Pons (tissue), 1 donor: ENCODE data around the gene GALNT2.
A peak's percentile ranks its signal among the peaks of the same experiment; 100 is the strongest.

Experiments used
- DNase-seq: peaks from one replicate; pipeline ENCODE4 v3.0.0-alpha.2; 2016; ENCODE audit warnings: low spot score

GALNT2 gene

GRCh38 chr1:230186874-230187273 lies 119.8 kb downstream of the GALNT2 start:
- DNase-seq = no peak

DNA sequence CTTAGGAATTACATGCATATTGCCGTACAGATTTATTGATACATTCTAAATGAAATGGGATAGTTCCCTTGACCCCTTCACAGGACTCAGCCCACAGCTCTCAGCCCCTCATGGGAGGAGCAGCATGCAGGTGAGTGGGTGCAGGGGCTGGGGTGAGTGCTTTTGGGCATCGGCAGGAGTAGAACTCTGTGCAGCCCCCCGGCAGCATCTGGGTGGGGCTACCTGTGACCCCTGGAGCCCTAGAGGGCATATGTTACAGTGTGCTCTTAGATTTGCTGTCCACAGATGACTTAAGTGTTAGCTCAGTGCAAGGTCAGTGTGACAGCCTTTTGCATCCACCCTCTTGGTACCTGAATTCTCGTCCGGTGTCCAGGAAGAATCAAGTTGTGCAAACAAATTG lies 120.3 kb downstream of the GALNT2 start:
- no peak for DNase-seq

DNA sequence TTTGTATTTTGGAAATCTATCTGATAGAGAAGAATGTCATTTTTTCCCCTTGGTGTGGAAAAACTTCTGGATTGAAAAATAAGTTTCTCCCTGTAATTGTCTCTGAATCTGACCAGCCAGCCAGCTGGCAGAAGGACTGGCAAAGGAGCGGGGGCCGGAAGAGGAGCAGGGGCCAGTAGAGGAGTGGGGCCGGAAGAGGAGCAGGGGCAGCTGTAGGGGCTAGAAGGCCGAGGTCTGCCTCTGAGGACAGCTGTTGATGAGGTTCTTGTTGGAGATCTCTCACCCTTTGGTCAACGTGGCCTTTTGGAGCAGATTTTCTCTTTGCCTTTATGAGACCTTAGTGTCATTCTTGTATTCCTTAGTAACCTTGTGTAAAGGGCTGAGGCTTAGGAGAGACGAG lies 121.8 kb downstream of the GALNT2 start:
- DNase-seq = no peak

GRCh38 chr1:230189341-230189740 lies 122.3 kb downstream of the GALNT2 start:
- DNase-seq = no peak

DNA sequence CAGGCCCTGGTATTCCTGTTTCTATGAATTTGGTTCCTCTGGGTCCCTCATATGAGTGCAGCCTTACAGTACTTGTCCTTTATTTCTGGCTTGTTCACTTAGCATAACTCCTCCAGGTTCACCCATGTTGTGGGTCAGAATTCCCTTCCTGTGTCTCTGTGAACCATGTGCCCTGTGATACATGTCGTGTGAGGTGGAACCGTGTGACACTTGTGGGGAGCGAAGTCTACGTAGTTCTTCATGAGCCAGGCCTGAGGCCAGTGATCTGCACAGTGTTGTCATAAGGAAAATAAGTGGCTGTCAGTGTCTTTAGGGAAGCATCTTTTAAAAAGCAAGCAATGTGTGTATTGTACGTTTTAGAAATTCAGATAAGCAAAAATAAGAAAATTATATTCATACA lies 122.8 kb downstream of the GALNT2 start:
- DNase-seq = no peak

DNA sequence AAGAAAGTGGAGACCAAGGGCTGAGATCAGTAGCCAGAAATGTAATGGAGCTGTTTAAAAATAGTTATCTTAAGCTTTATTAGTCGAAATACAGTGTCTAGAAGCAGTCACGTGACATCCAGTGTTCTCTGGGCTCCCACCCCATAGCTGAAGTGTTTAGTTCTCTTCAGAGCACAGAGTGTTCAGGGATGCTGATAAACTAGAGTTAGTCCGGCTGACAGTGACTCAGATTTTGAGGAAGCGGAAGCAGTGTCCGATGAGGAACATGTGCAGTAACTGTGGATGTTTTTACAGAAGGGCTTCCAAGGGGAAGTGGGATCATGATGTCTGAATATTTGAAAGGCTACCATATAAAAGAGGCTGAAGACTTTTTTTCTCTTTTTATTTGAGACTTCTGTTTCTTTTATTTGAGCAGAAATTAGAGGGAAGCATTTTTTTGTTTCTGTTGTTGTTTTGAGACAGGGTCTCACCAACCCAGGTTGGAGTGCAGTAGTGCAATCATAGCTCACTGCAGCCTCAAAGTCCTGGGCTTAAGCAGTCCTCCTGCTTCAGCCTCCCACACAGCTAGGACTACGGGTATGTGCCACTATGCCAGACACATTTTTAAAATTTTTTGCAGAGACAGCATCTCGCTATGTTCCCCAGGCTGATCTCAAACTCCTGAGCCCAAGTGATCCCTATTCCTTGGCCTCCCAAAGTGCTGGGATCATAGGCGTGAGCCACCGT lies 124.2 kb downstream of the GALNT2 start:
- DNase-seq = peak; percentile 90

DNA sequence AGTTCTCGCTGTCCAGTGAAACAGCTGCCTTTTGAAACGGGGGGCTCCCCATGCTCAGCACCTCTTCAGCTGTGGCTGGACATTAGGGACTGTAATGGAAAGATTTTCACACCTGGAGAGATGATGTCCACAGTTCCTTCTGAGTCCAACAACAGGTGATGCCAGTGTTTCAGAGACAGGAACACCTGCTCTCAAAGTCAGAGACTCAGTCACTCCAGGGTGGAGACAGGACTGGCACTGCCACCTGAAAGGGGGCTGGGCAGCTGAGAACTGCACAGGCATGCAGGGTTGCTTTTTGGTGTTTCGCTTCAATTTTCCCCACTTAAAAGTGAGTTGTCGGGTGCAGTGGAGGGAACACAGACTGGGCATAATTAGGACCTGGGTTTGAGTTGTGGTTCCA lies 124.8 kb downstream of the GALNT2 start:
- no peak for DNase-seq

- DNase-seq = no peak
Measured at GRCh38 chr1:230194525-230194924, 127.5 kb downstream of the GALNT2 start.

DNA sequence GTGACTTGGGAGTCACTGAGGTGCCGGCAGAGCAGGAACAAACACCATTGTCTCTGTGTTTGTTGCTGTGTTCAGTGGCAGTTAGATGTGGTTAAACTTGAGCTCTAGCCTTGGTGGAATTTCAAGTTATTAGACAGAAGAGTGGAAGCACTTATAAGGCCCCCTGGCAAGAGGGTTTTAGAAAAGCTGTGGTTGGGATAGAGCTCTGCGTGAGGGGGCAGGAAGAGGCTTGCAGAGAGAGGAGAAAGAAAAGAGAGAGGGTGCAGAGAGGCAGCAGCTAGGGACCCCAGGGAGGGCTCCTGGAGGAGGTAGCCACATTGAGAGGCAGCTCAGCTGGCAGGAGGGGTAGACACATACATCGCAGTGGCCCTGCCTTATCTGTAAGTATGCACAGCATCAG lies 128.2 kb downstream of the GALNT2 start:
- DNase-seq = no peak

- DNase-seq = no peak
Measured at GRCh38 chr1:230196077-230196476, 129.0 kb downstream of the GALNT2 start.

GRCh38 chr1:230197644-230198567 lies 130.9 kb downstream of the GALNT2 start:
- no peak for DNase-seq

GRCh38 chr1:230199034-230199433 lies 132.0 kb downstream of the GALNT2 start:
- DNase-seq = no peak

GRCh38 chr1:230199554-230199953 lies 132.5 kb downstream of the GALNT2 start:
- DNase-seq = no peak

- no peak for DNase-seq
Measured at GRCh38 chr1:230200276-230200675, 133.2 kb downstream of the GALNT2 start.

GRCh38 chr1:230201445-230201844 lies 134.4 kb downstream of the GALNT2 start:
- DNase-seq = no peak

- no peak for DNase-seq
Measured at GRCh38 chr1:230204842-230205241, 137.8 kb downstream of the GALNT2 start.

DNA sequence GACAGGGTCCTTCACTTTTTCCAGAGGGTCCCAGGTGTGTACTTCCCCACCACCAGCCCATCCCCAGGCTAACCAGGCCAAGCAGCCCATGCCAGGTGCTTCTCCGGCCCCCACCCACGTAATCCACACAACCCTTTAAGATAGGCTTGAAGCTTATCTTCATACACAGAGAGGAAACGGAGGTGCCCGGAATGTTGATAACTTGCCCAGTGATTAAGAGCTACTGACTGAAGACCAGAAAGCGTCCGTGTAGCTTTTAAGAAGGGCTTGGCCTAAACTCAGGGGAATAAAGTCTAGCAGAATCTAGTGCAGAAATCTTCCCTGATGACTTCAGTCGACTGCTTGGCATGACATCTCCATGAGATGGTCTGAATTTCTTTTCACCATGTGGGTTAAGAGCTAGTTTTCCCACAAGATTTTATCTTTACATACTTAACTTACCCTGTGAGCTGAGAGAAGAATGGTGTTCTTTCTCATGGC lies 138.7 kb downstream of the GALNT2 start:
- DNase-seq = no peak

GRCh38 chr1:230206207-230206606 lies 139.2 kb downstream of the GALNT2 start:
- DNase-seq = no peak

DNA sequence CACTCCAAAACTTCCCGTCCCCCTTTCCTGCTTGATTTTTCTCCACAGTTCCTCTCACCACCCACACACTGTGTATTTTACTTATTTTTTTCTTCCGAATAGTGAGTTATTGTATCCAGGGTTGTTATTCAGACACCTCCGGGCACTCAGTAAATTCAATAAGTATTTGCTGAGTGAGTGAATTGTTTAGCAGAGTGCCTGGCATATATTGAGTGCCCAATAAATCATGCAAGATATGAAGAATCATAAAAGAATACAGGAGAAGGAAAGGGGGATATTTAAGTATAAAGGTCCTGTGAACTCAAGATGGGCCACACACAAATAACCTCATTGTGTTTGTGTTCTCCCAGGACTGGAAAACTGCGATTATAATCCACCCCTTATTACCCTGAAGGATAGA lies 139.9 kb downstream of the GALNT2 start:
- no peak for DNase-seq

DNA sequence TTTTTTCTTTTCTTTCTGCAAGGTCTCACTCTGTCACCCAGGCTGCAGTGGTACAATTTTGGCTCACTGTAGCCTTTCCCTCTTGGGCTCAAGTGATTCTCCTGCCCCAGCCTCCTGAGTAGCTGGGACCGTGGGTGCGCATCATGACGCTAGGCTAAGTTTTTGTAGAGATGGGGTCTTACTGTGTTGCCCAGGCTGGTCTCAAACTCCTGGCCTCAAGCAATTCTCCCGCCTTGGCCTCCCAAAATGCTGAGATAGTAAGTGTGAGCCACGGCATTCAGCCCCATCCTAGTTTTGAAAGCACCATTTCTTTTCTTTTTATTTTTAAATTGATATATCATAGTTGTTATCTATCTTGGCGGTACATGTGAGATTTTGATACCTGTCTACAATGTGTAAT lies 140.6 kb downstream of the GALNT2 start:
- no peak for DNase-seq

- no peak for DNase-seq
Measured at GRCh38 chr1:230208619-230209261, 141.7 kb downstream of the GALNT2 start.

DNA sequence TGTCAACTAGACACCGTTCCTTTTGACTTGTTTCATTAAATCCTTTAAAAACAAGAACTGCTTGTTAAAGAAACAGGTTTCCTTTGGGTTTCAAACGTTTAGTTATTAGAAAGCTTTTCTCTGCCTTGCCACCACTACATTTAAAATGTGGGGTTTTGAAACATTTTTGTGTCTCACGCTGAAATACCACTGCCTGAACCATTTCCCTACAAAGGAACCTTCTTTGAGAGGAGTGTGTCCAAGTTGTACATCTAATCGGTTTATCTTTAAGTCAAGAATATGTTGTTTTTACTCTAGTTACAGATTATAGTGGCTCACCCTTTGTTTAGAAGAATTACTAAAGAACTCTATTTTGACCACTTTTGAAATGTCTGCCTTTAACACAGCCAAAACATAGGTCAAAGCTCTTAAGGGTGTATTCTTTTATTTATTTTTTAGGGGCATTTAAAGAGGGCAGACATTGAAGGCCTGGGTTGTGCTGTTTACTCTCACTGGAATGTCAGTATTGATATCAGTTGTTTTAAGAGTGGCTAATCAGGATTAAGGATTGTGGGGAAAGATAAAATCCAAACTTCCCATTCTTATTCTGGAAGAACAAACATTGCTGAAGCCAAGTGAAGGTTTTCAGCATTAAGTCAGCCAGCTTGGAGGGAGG lies 143.4 kb downstream of the GALNT2 start:
- no peak for DNase-seq
